Epithelial cell of esophagus (primary cell): ENCODE data around the gene BCL11B.

Source experiments
- DNase-seq: peaks from one replicate; pipeline ENCODE4 v3.0.0; 2010; ENCODE audit warnings: low read depth
- H3K4me3 ChIP-seq: 2 replicates; pipeline ENCODE4 v1.5.1; 2011; ENCODE audit warnings: mild to moderate bottlenecking, low read length, control low read depth
- CTCF ChIP-seq: IDR thresholded peaks from 2 replicates; pipeline ENCODE4 v1.5.1; 2011; ENCODE audit warnings: low read depth, mild to moderate bottlenecking, low read length, control low read depth, inconsistent platforms; ENCODE audit not compliant: insufficient read depth; ENCODE audit errors: missing control alignments

The BCL11B gene

GRCh38 chr14:99287269-99287942, 15.4 kb upstream of the BCL11B start:
- TF ChIP-seq CTCF, result no peak
- no peak overlapping the region for H3K4me3 ChIP-seq
- no peak for DNase-seq

GRCh38 chr14:99286761-99287160, 14.8 kb upstream of the BCL11B start:
- no peak for TF ChIP-seq CTCF
- no peak overlapping the region for H3K4me3 ChIP-seq

GRCh38 chr14:99284254-99285004, 12.4 kb upstream of the BCL11B start:
- no peak for DNase-seq
- no peak for TF ChIP-seq CTCF

More at GRCh38 chr14:99286761-99287160, 14.8 kb upstream of the BCL11B start:
- DNase-seq, result no peak

GRCh38 chr14:99282261-99283050, 10.5 kb upstream of the BCL11B start:
- TF ChIP-seq CTCF, result no peak
- no peak overlapping the region for H3K4me3 ChIP-seq
- no peak for DNase-seq

More at GRCh38 chr14:99284254-99285004, 12.4 kb upstream of the BCL11B start:
- H3K4me3 ChIP-seq, result no peak overlapping the region

- H3K4me3 ChIP-seq, result no peak overlapping the region
- no peak for DNase-seq
- TF ChIP-seq CTCF, result no peak
These were observed 9.4 kb upstream of the BCL11B start for GRCh38 chr14:99281396-99281795.

GRCh38 chr14:99280852-99281251, 8.9 kb upstream of the BCL11B start:
- TF ChIP-seq CTCF, result no peak
- no peak overlapping the region for H3K4me3 ChIP-seq
- no peak for DNase-seq
